Mesendoderm (in vitro differentiated cells): ENCODE measurements around the gene FETUB.
"Not testable (repeated sequence)": the region's sequence is repeated elsewhere in the genome, so short reads cannot be mapped to it uniquely, and the experiment has no call there.

ENCODE experiments used
- DNase-seq: peaks from one replicate; pipeline ENCODE4 v3.0.0; 2013
- H2AK5ac ChIP-seq: 2 replicates; pipeline ENCODE4 v1.6.1; 2013; ENCODE audit warnings: low read length, inconsistent platforms
- H2BK120ac ChIP-seq: 2 replicates; pipeline ENCODE4 v1.6.1; 2013; ENCODE audit warnings: low read depth, mild to moderate bottlenecking, low read length, moderate library complexity, mixed read lengths
- H2BK15ac ChIP-seq: replicated peaks from 2 replicates; pipeline ENCODE4 v1.6.1; 2013; ENCODE audit warnings: low read depth, mild to moderate bottlenecking, moderate library complexity
- H2BK5ac ChIP-seq: 2 replicates; pipeline ENCODE4 v1.6.1; 2013; ENCODE audit warnings: low read length, inconsistent platforms
- H3K18ac ChIP-seq: 2 replicates; pipeline ENCODE4 v1.6.1; 2013; ENCODE audit warnings: mild to moderate bottlenecking, low read length, mixed read lengths
- H3K23ac ChIP-seq: one replicate; pipeline ENCODE4 v1.6.1; 2013; ENCODE audit warnings: low read length
- H3K27ac ChIP-seq: 2 replicates; pipeline ENCODE4 v1.5.1; 2013; ENCODE audit warnings: low read depth, mild to moderate bottlenecking, inconsistent platforms, low read length, moderate library complexity
- H3K27me3 ChIP-seq: 2 replicates; pipeline ENCODE4 v1.6.1; 2013; ENCODE audit warnings: low read length, control low read depth, mild to moderate bottlenecking, inconsistent platforms; ENCODE audit not compliant: insufficient read depth, poor library complexity
- H3K36me3 ChIP-seq: 2 replicates; pipeline ENCODE4 v1.6.1; 2013; ENCODE audit warnings: low read length, inconsistent platforms; ENCODE audit not compliant: control insufficient read depth, insufficient read depth
- H3K4ac ChIP-seq: one replicate; pipeline ENCODE4 v1.6.1; 2013; ENCODE audit warnings: low read depth, mild to moderate bottlenecking, low read length, moderate library complexity
- H3K4me1 ChIP-seq: 2 replicates; pipeline ENCODE4 v1.6.1; 2013; ENCODE audit warnings: low read depth, low read length, inconsistent platforms; ENCODE audit not compliant: control insufficient read depth
- H3K4me2 ChIP-seq: 2 replicates; pipeline ENCODE4 v1.6.1; 2013; ENCODE audit warnings: low read length
- H3K4me3 ChIP-seq: 2 replicates; pipeline ENCODE4 v1.5.1; 2013; ENCODE audit warnings: mild to moderate bottlenecking, low read length
- H3K56ac ChIP-seq: one replicate; pipeline ENCODE4 v1.6.1; 2013; ENCODE audit warnings: low read length
- H3K79me1 ChIP-seq: 2 replicates; pipeline ENCODE4 v1.6.1; 2013; ENCODE audit warnings: low read length, inconsistent platforms
- H3K79me2 ChIP-seq: 2 replicates; pipeline ENCODE4 v1.6.1; 2013; ENCODE audit warnings: mild to moderate bottlenecking, low read length; ENCODE audit not compliant: control insufficient read depth, insufficient read depth
- H3K9ac ChIP-seq: 2 replicates; pipeline ENCODE4 v1.6.1; 2013; ENCODE audit warnings: low read length, inconsistent platforms
- H4K5ac ChIP-seq: one replicate; pipeline ENCODE4 v1.6.1; 2013; ENCODE audit warnings: low read length
- H4K8ac ChIP-seq: one replicate; pipeline ENCODE4 v1.6.1; 2013; ENCODE audit warnings: low read depth, mild to moderate bottlenecking, control low read depth, low read length, moderate library complexity
- WGBS: extraction: QIAGEN DNeasy Blood & Tissue Kit; methylation state at CpG from one replicate; pipeline ENCODE4 v1.1.7; 2013; ENCODE audit warnings: low lambda C conversion rate, missing lambda C conversion rate; ENCODE audit not compliant: insufficient coverage; ENCODE audit errors: extremely low coverage; 5-methylcytosine and 5-hydroxymethylcytosine counted together

Gene FETUB

DNA sequence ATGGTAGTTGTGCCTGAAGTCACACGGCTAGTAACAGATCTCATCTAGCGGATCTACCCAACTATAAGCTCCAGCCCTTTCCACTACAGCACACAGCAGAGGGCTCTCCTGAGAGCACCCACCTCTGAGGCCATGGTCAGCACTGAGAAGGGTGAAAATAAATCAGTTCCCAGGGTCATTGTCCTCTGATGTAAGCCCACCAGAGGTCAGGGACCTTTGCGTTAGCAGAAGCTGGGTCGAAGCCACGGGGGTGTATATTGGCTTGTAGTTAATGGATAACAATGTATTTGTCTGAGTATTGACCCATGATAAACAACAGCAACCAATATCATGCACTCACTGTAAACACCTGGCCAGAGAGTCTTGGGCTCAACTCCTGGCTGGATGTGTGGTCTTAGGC is 6.0 kb upstream of the FETUB start:
- not testable (repeated sequence) for H3K79me1 ChIP-seq

DNA sequence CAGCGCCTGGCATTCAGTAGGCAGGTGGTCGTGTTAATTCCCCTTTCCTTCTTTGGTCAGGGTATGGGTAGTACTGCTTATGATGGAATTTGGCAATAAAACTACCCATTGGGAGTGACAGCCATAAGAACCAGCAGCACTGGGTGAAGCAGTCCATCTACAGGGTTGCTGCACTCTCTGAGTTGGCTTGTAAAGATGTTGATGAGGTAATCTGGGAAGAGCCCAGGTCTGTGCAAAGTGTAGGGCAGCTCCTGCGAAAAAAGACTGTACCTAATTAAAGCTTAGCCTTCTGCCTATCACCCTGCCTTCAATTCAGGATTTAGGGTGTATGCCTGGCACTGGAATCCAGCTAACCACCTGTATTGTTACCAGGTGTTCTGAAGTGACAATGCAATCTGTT is 4.7 kb upstream of the FETUB start:
- H3K79me1 ChIP-seq: no peaks in the 10 kb centered on the region
- no peak overlapping the region for H2BK120ac ChIP-seq
- H3K36me3 ChIP-seq: no peaks in the 10 kb centered on the region
- H3K9ac ChIP-seq: no peak overlapping the region
- H3K23ac ChIP-seq: no peak overlapping the region
- no peak overlapping the region for H2BK5ac ChIP-seq
- H3K27me3 ChIP-seq: no peaks in the 10 kb centered on the region
- DNase-seq: no peak
- no peak overlapping the region for H3K4me2 ChIP-seq
- no peak overlapping the region for H2BK15ac ChIP-seq
- H3K56ac ChIP-seq: no peak overlapping the region
- no peak overlapping the region for H3K4ac ChIP-seq
- H3K27ac ChIP-seq: no peak overlapping the region
- H3K18ac ChIP-seq: no peak overlapping the region
- no peak overlapping the region for H2AK5ac ChIP-seq
- H3K4me1 ChIP-seq: no peaks in the 10 kb centered on the region
- H4K5ac ChIP-seq: no peak overlapping the region
- H3K4me3 ChIP-seq: no peak overlapping the region
- WGBS: no CpG with 5 or more reads among the region's 3 CpGs
- no peak overlapping the region for H4K8ac ChIP-seq
- H3K79me2 ChIP-seq: no peaks in the 10 kb centered on the region

More for the DNA sequence above, 6.0 kb upstream of the FETUB start:
- not testable (repeated sequence) for H4K8ac ChIP-seq, H3K27me3 ChIP-seq, H3K9ac ChIP-seq, H3K4me2 ChIP-seq, H3K27ac ChIP-seq, DNase-seq, H2BK15ac ChIP-seq, H3K4me1 ChIP-seq, H2BK5ac ChIP-seq, H4K5ac ChIP-seq, H2AK5ac ChIP-seq, H3K4ac ChIP-seq, H3K79me2 ChIP-seq, H3K23ac ChIP-seq, H3K36me3 ChIP-seq, H3K18ac ChIP-seq, H3K56ac ChIP-seq, H2BK120ac ChIP-seq, H3K4me3 ChIP-seq
- WGBS: no CpG with 5 or more reads among the region's 5 CpGs

DNA sequence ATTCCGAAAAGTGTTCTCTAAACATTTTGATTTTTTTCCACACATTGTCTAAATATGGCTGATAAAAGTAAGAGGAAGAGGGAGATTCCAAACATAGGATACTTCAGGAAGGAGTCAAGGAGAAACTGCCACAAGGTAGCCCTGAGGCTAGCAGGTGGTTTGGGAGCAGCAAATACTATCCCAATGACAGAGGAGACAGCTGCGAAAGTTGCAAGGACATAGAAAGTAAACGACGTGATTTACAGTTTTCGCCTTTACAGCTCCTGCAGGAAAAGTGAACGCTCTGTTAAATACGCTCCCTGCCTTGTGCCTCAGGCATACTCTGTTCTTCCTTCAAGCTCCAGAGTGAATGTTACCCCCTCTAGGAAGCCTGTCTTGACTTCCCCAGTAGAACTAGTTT is 3.7 kb upstream of the FETUB start:
- Histone ChIP-seq H3K79me1 (no peaks in the 10 kb centered on the region), H4K8ac (no peak overlapping the region), H3K23ac (no peak overlapping the region), H2BK15ac (no peak overlapping the region), H3K56ac (no peak overlapping the region), H2BK5ac (no peak overlapping the region), H3K4me3 (no peak overlapping the region), H3K36me3 (no peaks in the 10 kb centered on the region), H4K5ac (no peak overlapping the region), H3K27ac (no peak overlapping the region), H3K9ac (no peak overlapping the region), H3K4me1 (no peaks in the 10 kb centered on the region), H2BK120ac (no peak overlapping the region), H3K79me2 (no peaks in the 10 kb centered on the region), H3K4me2 (no peak overlapping the region), H3K4ac (no peak overlapping the region), H3K18ac (no peak overlapping the region), H2AK5ac (no peak overlapping the region), H3K27me3 (no peaks in the 10 kb centered on the region)
- WGBS: no CpG with 5 or more reads among the region's 7 CpGs
- DNase-seq: no peak

DNA sequence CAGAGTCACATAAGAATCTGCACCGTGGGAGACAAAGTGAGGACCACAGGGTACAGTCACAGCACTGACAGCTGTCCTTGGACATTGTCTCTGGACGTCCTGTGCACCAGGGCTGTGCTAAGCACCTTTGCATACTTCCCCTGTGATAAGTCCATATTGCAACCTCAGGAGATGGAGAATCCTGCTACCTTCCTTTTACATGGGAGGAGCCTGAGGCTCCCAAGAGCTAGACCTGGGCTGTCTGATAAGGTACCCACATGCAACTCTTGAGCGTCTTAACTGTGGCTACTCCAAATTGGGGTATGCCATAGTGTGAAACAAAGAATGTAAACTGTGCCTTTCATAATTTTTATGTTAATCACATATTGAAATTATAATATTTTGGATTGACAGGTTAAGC is 2.5 kb upstream of the FETUB start:
- no CpG with 5 or more reads among the region's 3 CpGs for WGBS
- H3K4me1 ChIP-seq: no peaks in the 10 kb centered on the region
- no peak overlapping the region for H2AK5ac ChIP-seq
- no peak overlapping the region for H3K4ac ChIP-seq
- no peak overlapping the region for H2BK5ac ChIP-seq
- no peaks in the 10 kb centered on the region for H3K27me3 ChIP-seq
- no peak overlapping the region for H3K9ac ChIP-seq
- no peaks in the 10 kb centered on the region for H3K79me2 ChIP-seq
- no peak overlapping the region for H4K8ac ChIP-seq
- H2BK15ac ChIP-seq: no peak overlapping the region
- no peak overlapping the region for H3K18ac ChIP-seq
- H3K79me1 ChIP-seq: no peaks in the 10 kb centered on the region
- no peak overlapping the region for H3K23ac ChIP-seq
- H3K4me3 ChIP-seq: no peak overlapping the region
- H2BK120ac ChIP-seq: no peak overlapping the region
- H3K4me2 ChIP-seq: no peak overlapping the region
- no peak overlapping the region for H3K56ac ChIP-seq
- no peaks in the 10 kb centered on the region for H3K36me3 ChIP-seq
- no peak overlapping the region for H3K27ac ChIP-seq
- no peak overlapping the region for H4K5ac ChIP-seq
- no peak for DNase-seq

DNA sequence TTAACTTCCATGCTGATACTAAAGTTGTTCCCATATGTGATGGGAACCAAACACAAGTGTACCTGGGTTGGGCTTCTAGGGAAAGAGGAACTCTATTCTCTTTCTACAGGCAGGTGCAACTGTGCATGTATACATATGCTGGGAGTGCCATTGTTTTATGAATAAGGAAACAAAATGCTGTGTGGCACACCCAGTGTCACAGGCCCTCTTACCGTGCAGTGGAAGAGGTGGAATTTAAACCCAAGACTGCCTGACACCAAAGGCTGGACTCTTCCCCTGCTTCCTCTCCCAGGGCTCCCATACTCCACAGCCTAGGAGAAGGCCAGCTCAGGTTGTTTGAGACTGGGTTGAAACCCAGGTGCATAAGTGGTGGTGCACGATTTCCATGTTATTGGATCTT is 1.9 kb upstream of the FETUB start:
- no peak overlapping the region for H3K9ac ChIP-seq
- no peak overlapping the region for H3K56ac ChIP-seq
- H2BK5ac ChIP-seq: no peak overlapping the region
- no peak overlapping the region for H3K4me2 ChIP-seq
- no peaks in the 10 kb centered on the region for H3K4me1 ChIP-seq
- no peak overlapping the region for H4K8ac ChIP-seq
- H3K23ac ChIP-seq: no peak overlapping the region
- H3K79me1 ChIP-seq: no peaks in the 10 kb centered on the region
- H3K27ac ChIP-seq: no peak overlapping the region
- no peak overlapping the region for H3K4me3 ChIP-seq
- H3K4ac ChIP-seq: no peak overlapping the region
- H3K18ac ChIP-seq: no peak overlapping the region
- no peaks in the 10 kb centered on the region for H3K36me3 ChIP-seq
- no peaks in the 10 kb centered on the region for H3K27me3 ChIP-seq
- H2BK120ac ChIP-seq: no peak overlapping the region
- no CpG with 5 or more reads among the region's 2 CpGs for WGBS
- H2AK5ac ChIP-seq: no peak overlapping the region
- DNase-seq: no peak
- no peaks in the 10 kb centered on the region for H3K79me2 ChIP-seq
- H4K5ac ChIP-seq: no peak overlapping the region
- no peak overlapping the region for H2BK15ac ChIP-seq

DNA sequence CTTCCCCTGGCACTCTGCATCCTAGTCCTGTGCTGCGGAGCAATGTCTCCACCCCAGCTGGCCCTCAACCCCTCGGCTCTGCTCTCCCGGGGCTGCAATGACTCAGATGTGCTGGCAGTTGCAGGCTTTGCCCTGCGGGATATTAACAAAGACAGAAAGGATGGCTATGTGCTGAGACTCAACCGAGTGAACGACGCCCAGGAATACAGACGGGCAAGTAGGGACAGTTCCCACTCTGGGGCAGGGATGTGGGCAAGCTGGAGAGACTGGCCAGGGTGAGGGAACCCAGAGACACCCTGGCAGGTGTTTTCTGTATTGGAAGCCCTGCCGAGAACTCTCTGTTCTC is 247 bp downstream of the FETUB start:
- Histone ChIP-seq H3K4me2 (no peak overlapping the region), H3K27me3 (no peaks in the 10 kb centered on the region)

More for the DNA sequence above, 247 bp downstream of the FETUB start:
- Histone ChIP-seq H3K4me1 (peaks cover 2% of the 10 kb centered on the region), H3K4ac (no peak overlapping the region), H4K8ac (no peak overlapping the region), H3K36me3 (no peaks in the 10 kb centered on the region), H3K27ac (no peak overlapping the region), H3K79me1 (no peaks in the 10 kb centered on the region), H2BK120ac (no peak overlapping the region), H3K9ac (no peak overlapping the region), H2AK5ac (no peak overlapping the region), H4K5ac (no peak overlapping the region), H2BK15ac (no peak overlapping the region), H3K4me3 (no peak overlapping the region), H3K23ac (no peak overlapping the region), H3K18ac (no peak overlapping the region), H2BK5ac (no peak overlapping the region), H3K56ac (no peak overlapping the region), H3K79me2 (no peaks in the 10 kb centered on the region)
- no CpG with 5 or more reads among the region's 9 CpGs for WGBS
- DNase-seq: no peak
